SK-N-MC (cell line): ENCODE results near the gene SLC35F1.

Experiments used
- DNase-seq: peaks from one replicate; pipeline ENCODE4 v3.0.0-alpha.2; 2011; ENCODE audit warnings: low read depth, low spot score
- H3K27ac ChIP-seq: fragments of 200-600 bp; sonication (generic); 2 replicates; pipeline ENCODE4 v1.5.1; 2016; ENCODE audit warnings: mixed run types
- H3K36me3 ChIP-seq: fragments of 200-600 bp; sonication (generic); 2 replicates; pipeline ENCODE4 v1.6.1; 2017; ENCODE audit warnings: antibody characterized with exemption, low read length, mixed read lengths; ENCODE audit not compliant: insufficient read depth
- H3K4me3 ChIP-seq: fragments of 200-600 bp; sonication (generic); 2 replicates; pipeline ENCODE4 v1.5.1; 2016
- H3K9ac ChIP-seq: fragments of 200-600 bp; sonication (generic); 2 replicates; pipeline ENCODE4 v1.8.0; 2017; ENCODE audit warnings: mixed run types, mixed read lengths; ENCODE audit not compliant: insufficient read length
- H3K9me3 ChIP-seq: fragments of 200-600 bp; sonication (generic); 2 replicates; pipeline ENCODE4 v1.6.1; 2017; ENCODE audit warnings: low read depth, mild to moderate bottlenecking, antibody characterized with exemption, low read length, moderate library complexity, mixed read lengths
- EZH2 ChIP-seq: fragments of 200-600 bp; sonication (generic); IDR thresholded peaks from one replicate; pipeline ENCODE4 v1.6.1; 2017; ENCODE audit warnings: antibody characterized with exemption
- FOXP2 ChIP-seq: optimal IDR thresholded peaks from 2 replicates; pipeline ENCODE3; 2011; ENCODE audit warnings: mild to moderate bottlenecking, moderate library complexity; ENCODE audit not compliant: insufficient read depth; ENCODE audit errors: extremely low read length, control extremely low read depth
- POLR2AphosphoS5 ChIP-seq: IDR thresholded peaks from 2 replicates; pipeline ENCODE4 v1.6.1; 2012; ENCODE audit warnings: mild to moderate bottlenecking, low read depth, low read length, borderline replicate concordance

The SLC35F1 gene

GRCh38 chr6:118128755-118129154 is 221.7 kb downstream of the SLC35F1 start:
- TF ChIP-seq EZH2 (no peak), FOXP2 (no peak), POLR2AphosphoS5 (no peak)
- no peak overlapping the region for H3K27ac ChIP-seq
- H3K9ac ChIP-seq, result no peak overlapping the region
- no peaks in the 10 kb centered on the region for H3K36me3 ChIP-seq
- no peak for DNase-seq
- no peak overlapping the region for H3K4me3 ChIP-seq
- no peaks in the 10 kb centered on the region for H3K9me3 ChIP-seq

- DNase-seq, result no peak
- TF ChIP-seq FOXP2 (no peak), EZH2 (no peak), POLR2AphosphoS5 (no peak)
- H3K36me3 ChIP-seq, result no peaks in the 10 kb centered on the region
- no peak overlapping the region for H3K9ac ChIP-seq
- no peak overlapping the region for H3K4me3 ChIP-seq
- no peaks in the 10 kb centered on the region for H3K9me3 ChIP-seq
- no peak overlapping the region for H3K27ac ChIP-seq
These were observed 227.1 kb downstream of the SLC35F1 start for GRCh38 chr6:118134206-118134605.

GRCh38 chr6:118134736-118135135 is 227.7 kb downstream of the SLC35F1 start:
- DNase-seq, result no peak
- Histone ChIP-seq H3K36me3 (no peaks in the 10 kb centered on the region), H3K9me3 (no peaks in the 10 kb centered on the region), H3K4me3 (no peak overlapping the region), H3K9ac (no peak overlapping the region), H3K27ac (no peak overlapping the region)
- TF ChIP-seq EZH2, result no peak
- no peak for TF ChIP-seq POLR2AphosphoS5
- TF ChIP-seq FOXP2, result no peak

GRCh38 chr6:118135371-118135770 is 228.3 kb downstream of the SLC35F1 start:
- Histone ChIP-seq H3K4me3 (no peak overlapping the region), H3K36me3 (no peaks in the 10 kb centered on the region), H3K9me3 (no peaks in the 10 kb centered on the region), H3K27ac (no peak overlapping the region), H3K9ac (no peak overlapping the region)
- DNase-seq, result no peak
- TF ChIP-seq POLR2AphosphoS5 (no peak), FOXP2 (no peak), EZH2 (no peak)

GRCh38 chr6:118141211-118141610 is 234.1 kb downstream of the SLC35F1 start:
- H3K9ac ChIP-seq, result no peak overlapping the region
- no peak overlapping the region for H3K4me3 ChIP-seq
- H3K36me3 ChIP-seq, result no peaks in the 10 kb centered on the region
- no peak for TF ChIP-seq POLR2AphosphoS5
- no peak for TF ChIP-seq EZH2
- no peak for TF ChIP-seq FOXP2
- no peak for DNase-seq
- H3K9me3 ChIP-seq, result no peaks in the 10 kb centered on the region
- no peak overlapping the region for H3K27ac ChIP-seq

GRCh38 chr6:118146584-118146983 is 239.5 kb downstream of the SLC35F1 start:
- no peaks in the 10 kb centered on the region for H3K9me3 ChIP-seq
- TF ChIP-seq POLR2AphosphoS5 (no peak), EZH2 (no peak), FOXP2 (no peak)
- peak overlapping the region; percentile 49; the same call in 1 of the 2 replicates for H3K27ac ChIP-seq
- H3K9ac ChIP-seq, result no peak overlapping the region
- H3K36me3 ChIP-seq, result no peaks in the 10 kb centered on the region
- peak; percentile 18 for DNase-seq
- H3K4me3 ChIP-seq, result no peak overlapping the region

GRCh38 chr6:118147511-118147910 is 240.4 kb downstream of the SLC35F1 start:
- TF ChIP-seq FOXP2 (no peak), EZH2 (no peak), POLR2AphosphoS5 (no peak)
- Histone ChIP-seq H3K27ac (no peak overlapping the region), H3K9me3 (no peaks in the 10 kb centered on the region), H3K4me3 (no peak overlapping the region), H3K36me3 (no peaks in the 10 kb centered on the region), H3K9ac (no peak overlapping the region)
- DNase-seq, result no peak

- Histone ChIP-seq H3K27ac (no peak overlapping the region; the same call in 1 of the 2 replicates), H3K4me3 (no peak overlapping the region), H3K9ac (no peak overlapping the region), H3K36me3 (no peaks in the 10 kb centered on the region), H3K9me3 (no peaks in the 10 kb centered on the region)
- TF ChIP-seq POLR2AphosphoS5, result no peak
- no peak for TF ChIP-seq FOXP2
- TF ChIP-seq EZH2, result no peak
- DNase-seq, result no peak
These were observed 241.5 kb downstream of the SLC35F1 start for GRCh38 chr6:118148561-118148960.

- DNase-seq, result no peak
- no peak overlapping the region for H3K9ac ChIP-seq
- H3K9me3 ChIP-seq, result no peaks in the 10 kb centered on the region
- TF ChIP-seq EZH2, result no peak
- TF ChIP-seq FOXP2, result no peak
- no peak for TF ChIP-seq POLR2AphosphoS5
- no peaks in the 10 kb centered on the region for H3K36me3 ChIP-seq
- no peak overlapping the region for H3K27ac ChIP-seq
- H3K4me3 ChIP-seq, result no peak overlapping the region
These were observed 245.5 kb downstream of the SLC35F1 start for GRCh38 chr6:118152524-118152923.
